ENCODE results near the gene RAB7B.

The RAB7B gene

DNA sequence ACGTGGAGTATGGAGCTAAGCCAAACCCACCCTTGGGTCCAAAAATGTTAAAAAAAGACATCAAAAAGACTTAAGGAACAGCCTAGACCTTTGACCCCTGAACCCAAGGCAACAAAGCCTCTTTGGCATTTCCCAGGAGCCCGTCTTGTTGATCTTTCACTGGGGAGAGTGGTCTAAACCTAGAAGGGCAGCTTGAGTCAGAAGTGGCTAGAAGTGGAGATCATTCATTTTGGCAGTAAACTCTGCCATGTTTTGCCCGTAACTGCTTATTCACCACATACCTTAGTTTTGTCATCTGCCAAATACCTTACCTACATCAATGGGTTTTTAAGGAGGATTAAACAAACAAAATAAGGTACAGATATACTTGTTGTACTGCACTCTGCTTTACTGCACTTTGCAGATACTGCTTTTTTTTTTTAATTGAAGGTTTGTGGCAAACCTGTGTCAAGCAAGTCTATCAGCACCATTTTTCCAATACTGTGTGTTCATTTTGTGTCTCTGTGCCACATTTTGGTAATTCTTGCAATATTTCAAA lies 22.2 kb upstream of the RAB7B start:
- DNase-seq (ENCODE audit: low read depth): no peak
- TF ChIP-seq MYC (IDR thresholded peaks at IDR 0.05; ENCODE audit: low read depth, low read length): no peak
- TF ChIP-seq, protein P1, sequence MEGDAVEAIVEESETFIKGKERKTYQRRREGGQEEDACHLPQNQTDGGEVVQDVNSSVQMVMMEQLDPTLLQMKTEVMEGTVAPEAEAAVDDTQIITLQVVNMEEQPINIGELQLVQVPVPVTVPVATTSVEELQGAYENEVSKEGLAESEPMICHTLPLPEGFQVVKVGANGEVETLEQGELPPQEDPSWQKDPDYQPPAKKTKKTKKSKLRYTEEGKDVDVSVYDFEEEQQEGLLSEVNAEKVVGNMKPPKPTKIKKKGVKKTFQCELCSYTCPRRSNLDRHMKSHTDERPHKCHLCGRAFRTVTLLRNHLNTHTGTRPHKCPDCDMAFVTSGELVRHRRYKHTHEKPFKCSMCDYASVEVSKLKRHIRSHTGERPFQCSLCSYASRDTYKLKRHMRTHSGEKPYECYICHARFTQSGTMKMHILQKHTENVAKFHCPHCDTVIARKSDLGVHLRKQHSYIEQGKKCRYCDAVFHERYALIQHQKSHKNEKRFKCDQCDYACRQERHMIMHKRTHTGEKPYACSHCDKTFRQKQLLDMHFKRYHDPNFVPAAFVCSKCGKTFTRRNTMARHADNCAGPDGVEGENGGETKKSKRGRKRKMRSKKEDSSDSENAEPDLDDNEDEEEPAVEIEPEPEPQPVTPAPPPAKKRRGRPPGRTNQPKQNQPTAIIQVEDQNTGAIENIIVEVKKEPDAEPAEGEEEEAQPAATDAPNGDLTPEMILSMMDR (IDR thresholded peaks at IDR 0.05; ENCODE audit: low read depth, low read length): no peak
- TF ChIP-seq POLR2A (IDR thresholded peaks at IDR 0.05; ENCODE audit: extremely low read depth, insufficient read length): no peak
- TF ChIP-seq, protein P2, sequence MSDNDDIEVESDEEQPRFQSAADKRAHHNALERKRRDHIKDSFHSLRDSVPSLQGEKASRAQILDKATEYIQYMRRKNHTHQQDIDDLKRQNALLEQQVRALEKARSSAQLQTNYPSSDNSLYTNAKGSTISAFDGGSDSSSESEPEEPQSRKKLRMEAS (IDR thresholded peaks at IDR 0.05; ENCODE audit: low read depth, low read length): no peak
- H3K4me3 ChIP-seq (ENCODE audit: low read depth, low read length): no peak overlapping the region

DNA sequence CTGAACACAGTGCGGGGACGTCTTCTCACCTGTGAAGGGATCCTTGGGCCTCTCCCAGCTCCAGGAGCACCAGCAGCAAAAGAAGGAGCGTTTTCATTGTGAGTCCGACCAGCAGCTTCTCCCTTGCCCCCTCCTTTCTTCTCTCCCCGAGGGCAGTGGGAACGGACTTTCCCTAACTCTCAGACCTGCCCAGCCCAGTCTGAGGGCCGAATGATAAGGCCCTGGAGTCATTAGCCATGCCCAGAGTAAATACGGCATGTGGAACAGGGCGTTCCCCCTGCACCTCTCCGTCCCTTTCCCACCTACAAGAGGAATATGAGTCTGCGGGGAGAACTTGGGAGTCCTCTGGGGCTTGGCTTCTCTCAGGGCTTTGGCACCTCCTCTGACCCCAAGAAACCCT lies 20.5 kb upstream of the RAB7B start, which contains the start of gene CTSE:
TSS of gene CTSE (minus strand) at position 201 of the 400 bp plus-strand sequence. CDS start at position 97, 104 bp downstream.
- DNase-seq (ENCODE audit: low read depth): no peak
- H3K4me3 ChIP-seq (ENCODE audit: low read depth, low read length): no peak within 1 kb of the TSS
- TF ChIP-seq MYC (IDR thresholded peaks at IDR 0.05; ENCODE audit: low read depth, low read length) (no peak), POLR2A (IDR thresholded peaks at IDR 0.05; ENCODE audit: extremely low read depth, insufficient read length) (no peak)
- TF ChIP-seq, protein P1 (IDR thresholded peaks at IDR 0.05; ENCODE audit: low read depth, low read length): no peak
- TF ChIP-seq, protein P2 (IDR thresholded peaks at IDR 0.05; ENCODE audit: low read depth, low read length): no peak

DNA sequence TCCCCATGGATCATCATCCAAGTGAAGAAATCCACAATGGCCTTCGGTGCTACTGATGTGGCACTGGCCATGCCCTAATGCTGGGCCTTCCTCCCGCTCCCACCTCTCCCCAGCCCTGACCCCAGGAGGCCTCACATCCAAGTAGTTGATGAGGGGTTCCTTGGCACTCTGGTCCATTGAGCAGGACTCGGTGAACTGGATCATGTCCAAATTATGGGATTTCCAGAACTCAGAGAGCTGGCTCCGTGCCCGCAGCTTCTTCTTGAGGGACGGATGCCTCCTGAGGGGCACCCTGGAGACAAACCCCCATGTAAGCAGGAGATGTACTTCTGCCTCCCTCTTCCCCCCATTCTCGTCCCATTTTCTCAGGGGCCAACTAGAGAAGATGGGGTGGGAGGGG lies 19.6 kb upstream of the RAB7B start:
- H3K4me3 ChIP-seq (ENCODE audit: low read depth, low read length): no peak overlapping the region
- DNase-seq (ENCODE audit: low read depth): no peak
- TF ChIP-seq MYC (IDR thresholded peaks at IDR 0.05; ENCODE audit: low read depth, low read length) (no peak), POLR2A (IDR thresholded peaks at IDR 0.05; ENCODE audit: extremely low read depth, insufficient read length) (no peak)
- TF ChIP-seq, protein P2 (IDR thresholded peaks at IDR 0.05; ENCODE audit: low read depth, low read length): no peak
- TF ChIP-seq, protein P1 (IDR thresholded peaks at IDR 0.05; ENCODE audit: low read depth, low read length): no peak

DNA sequence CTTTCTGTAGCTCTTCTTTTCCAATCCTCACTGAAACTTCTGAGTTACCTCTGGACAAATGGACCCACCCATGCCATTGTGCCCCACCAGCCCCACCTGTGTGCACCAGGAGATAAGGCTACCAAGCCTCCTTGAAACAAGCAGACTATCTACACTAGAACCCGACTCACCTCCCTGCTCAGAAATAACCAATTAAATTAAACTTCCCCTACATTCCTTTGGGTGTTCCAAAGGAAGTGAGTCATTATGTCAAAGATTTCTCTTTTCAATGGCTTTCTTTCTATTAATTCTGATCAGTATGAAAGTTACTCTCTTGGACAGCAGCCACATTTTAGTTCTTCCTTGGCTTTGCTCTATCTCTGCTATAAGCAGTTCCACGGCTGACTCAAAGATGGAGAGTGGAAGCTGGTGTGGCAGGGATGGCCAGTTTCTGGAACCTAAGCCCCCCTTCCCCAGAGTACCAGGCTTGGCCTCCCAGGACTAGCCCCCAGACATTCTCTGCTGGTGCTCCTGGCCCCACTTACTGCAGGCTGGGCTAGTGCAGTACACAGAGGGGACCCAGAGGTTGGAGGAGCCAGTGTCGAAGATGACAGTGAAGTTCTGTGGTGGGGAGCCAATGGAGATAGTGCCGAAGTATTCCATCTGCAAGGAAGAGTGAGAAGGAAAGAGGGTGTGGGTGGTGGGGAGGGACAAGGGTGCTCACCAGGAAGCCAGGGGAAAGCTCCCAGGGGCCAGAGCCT lies 18.6 kb upstream of the RAB7B start:
- peak; percentile 51 for DNase-seq (ENCODE audit: low read depth)
- no peak for TF ChIP-seq MYC (IDR thresholded peaks at IDR 0.05; ENCODE audit: low read depth, low read length)
- TF ChIP-seq POLR2A (IDR thresholded peaks at IDR 0.05; ENCODE audit: extremely low read depth, insufficient read length): no peak
- TF ChIP-seq, protein P1 (IDR thresholded peaks at IDR 0.05; ENCODE audit: low read depth, low read length): no peak
- TF ChIP-seq, protein P2 (IDR thresholded peaks at IDR 0.05; ENCODE audit: low read depth, low read length): no peak
- H3K4me3 ChIP-seq (ENCODE audit: low read depth, low read length): no peak overlapping the region

DNA sequence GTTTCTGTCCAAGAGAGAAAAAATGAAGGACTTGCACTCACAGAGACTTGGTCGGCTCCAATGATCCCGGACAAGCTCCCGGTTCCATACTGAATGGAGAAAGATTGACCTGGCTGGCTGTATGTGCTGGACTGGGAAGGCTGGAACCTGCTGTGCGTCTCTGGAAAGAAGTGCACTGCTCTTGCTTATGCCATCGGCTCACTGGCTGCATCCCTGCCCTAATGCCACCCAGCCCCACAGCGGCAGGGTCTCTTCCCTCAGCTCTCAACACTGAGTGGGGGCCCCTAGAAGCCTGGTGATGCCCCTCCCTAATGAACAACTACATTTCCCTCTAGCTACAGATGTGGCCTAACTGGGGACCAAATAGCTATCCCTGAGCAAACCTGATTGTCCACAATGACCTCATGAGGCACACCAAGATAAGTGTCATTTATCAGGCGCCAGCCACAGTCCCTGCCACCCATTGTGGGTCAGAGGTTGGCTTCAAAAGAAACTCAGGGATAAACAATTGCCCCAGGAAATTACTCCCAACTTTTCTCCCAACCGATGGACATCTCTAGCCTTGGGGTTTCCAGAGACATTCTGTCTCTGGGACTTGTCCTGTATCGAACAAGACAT lies 17.9 kb upstream of the RAB7B start:
- H3K4me3 ChIP-seq (ENCODE audit: low read depth, low read length): no peak overlapping the region
- no peak for TF ChIP-seq POLR2A (IDR thresholded peaks at IDR 0.05; ENCODE audit: extremely low read depth, insufficient read length)
- TF ChIP-seq, protein P2 (IDR thresholded peaks at IDR 0.05; ENCODE audit: low read depth, low read length): no peak
- TF ChIP-seq MYC (IDR thresholded peaks at IDR 0.05; ENCODE audit: low read depth, low read length): no peak
- TF ChIP-seq, protein P1 (IDR thresholded peaks at IDR 0.05; ENCODE audit: low read depth, low read length): no peak
- DNase-seq (ENCODE audit: low read depth): no peak

Measured in NB4 (cell line).